K562 (cell line): ENCODE measurements around the gene INKA2. TPM values are rescaled to one million over a fixed set of nuclear protein-coding genes. Genes with fewer than 3 reads are reported as not detected.

Experiments used
- ATAC-seq: fragments of 200-7000 bp; cut with Tn5 transposase; 3 replicates; pipeline ENCODE4 v1.9.1; 2020; ENCODE audit warnings: moderate library complexity
- BruUV-seq: library from RNA; stranded (reverse); fragments of 400-500 nt; replicated peaks from 2 replicates; lab custom pipeline; 2021; lab: Mats Ljungman, UMichigan
- CTCF ChIA-PET: fragments of 300-600 bp; formaldehyde crosslinking; extraction: SDS; loops from one replicate; lab custom pipeline; 2021; ENCODE audit warnings: low intra/inter-chr PET ratio; lab: Yijun Ruan, JAX
- POLR2A ChIA-PET: fragments of 300-600, 350-650 bp; sonication (Branson Sonifier 250); formaldehyde crosslinking; extraction: SDS; loops from one replicate; lab custom pipeline; 2021; ENCODE audit warnings: antibody characterized with exemption, inconsistent platforms; lab: Yijun Ruan, JAX
- DNase-seq, 4 experiments: peaks; one replicate each; pipeline versions ENCODE4 v3.0.0 to v3.0.0-alpha.2; 2011 to 2018; ENCODE audit warnings: low spot score in 3 of 4, mixed read lengths in 3 of 4; ENCODE audit errors: extremely low read depth in 1 of 4
- FAIRE-seq: peaks from 2 replicates; lab custom pipeline; 2011; peaks lifted over from hg19 to GRCh38; lab: Jason Lieb, UNC
- H2AFZ ChIP-seq: 2 replicates; pipeline ENCODE4 v1.6.0; 2011; ENCODE audit warnings: low read depth, low read length, control low read depth, inconsistent platforms
- H3K27ac ChIP-seq: fragments of 200-600 bp; 3 replicates; pipeline ENCODE4 v1.8.0; 2011; ENCODE audit warnings: low read depth, mild to moderate bottlenecking, control low read depth, inconsistent platforms, low read length, moderate library complexity, mixed read lengths; ENCODE audit errors: extremely low read depth
- H3K27me3 ChIP-seq, 2 experiments: fragments of 300-600 bp in 1 of 2; 2 replicates in 1 of 2; 3 replicates in 1 of 2; pipeline versions ENCODE4 v1.6.0 to v1.8.0; 2011; ENCODE audit warnings: inconsistent platforms in 2 of 2, low read length in 2 of 2, mild to moderate bottlenecking in 1 of 2, mixed read lengths in 1 of 2, moderate library complexity in 1 of 2; ENCODE audit not compliant: control insufficient read depth in 2 of 2, insufficient read depth in 2 of 2
- H3K36me3 ChIP-seq: fragments of 300-600 bp; 3 replicates; pipeline ENCODE4 v1.8.0; 2011; ENCODE audit warnings: mild to moderate bottlenecking, low read length, inconsistent platforms; ENCODE audit not compliant: control insufficient read depth, insufficient read depth
- H3K4me1 ChIP-seq, 2 experiments: fragments of 200-600 bp in 1 of 2; replicated peaks in 1 of 2; 2 replicates in 1 of 2; 3 replicates in 1 of 2; pipeline versions ENCODE4 v1.5.1 to v1.8.0; 2011; ENCODE audit warnings: inconsistent platforms in 2 of 2, low read length in 2 of 2, mild to moderate bottlenecking in 1 of 2, mixed read lengths in 1 of 2, moderate library complexity in 1 of 2; ENCODE audit not compliant: control insufficient read depth in 2 of 2, insufficient read depth in 2 of 2
- H3K4me2 ChIP-seq: 2 replicates; pipeline ENCODE4 v1.6.1; 2011; ENCODE audit warnings: low read length, control low read depth, inconsistent platforms, mixed read lengths; ENCODE audit not compliant: insufficient read depth
- H3K4me3 ChIP-seq: fragments of 200-600 bp; sonication (generic), shearing (Covaris generic); 2 replicates; pipeline ENCODE4 v1.5.1; 2016; ENCODE audit warnings: control low read depth, inconsistent platforms
- H3K79me2 ChIP-seq: fragments of 200-600 bp; 3 replicates; pipeline ENCODE4 v1.8.0; 2011; ENCODE audit warnings: low read length, inconsistent platforms; ENCODE audit not compliant: control insufficient read depth, insufficient read depth
- H3K9ac ChIP-seq, 2 experiments: 2 replicates each; pipeline versions ENCODE4 v1.6.0 to v1.6.1; 2011; ENCODE audit warnings: low read depth in 2 of 2, low read length in 2 of 2, control low read depth in 1 of 2, inconsistent platforms in 1 of 2, mild to moderate bottlenecking in 1 of 2, mixed read lengths in 1 of 2; ENCODE audit not compliant: insufficient read depth in 1 of 2
- H3K9me1 ChIP-seq: one replicate; pipeline ENCODE4 v1.6.0; 2011; ENCODE audit warnings: inconsistent platforms, mild to moderate bottlenecking, low read length, moderate library complexity; ENCODE audit not compliant: control insufficient read depth, insufficient read depth
- H3K9me3 ChIP-seq: replicated peaks from 2 replicates; pipeline ENCODE4 v1.5.1; 2011; ENCODE audit warnings: low read depth, low read length, inconsistent platforms; ENCODE audit not compliant: control insufficient read depth, insufficient read depth
- H4K20me1 ChIP-seq: replicated peaks from 2 replicates; pipeline ENCODE4 v1.6.1; 2011; ENCODE audit warnings: low read length, inconsistent platforms, mixed read lengths; ENCODE audit not compliant: control insufficient read depth, insufficient read depth
- BCL6 ChIP-seq: fragments of 250-450 bp; sonication (Bioruptor Pico); IDR thresholded peaks from 2 replicates; pipeline ENCODE4 v1.4.0; 2020
- DPF2 ChIP-seq: fragments of 450-650 bp; IDR thresholded peaks from 2 replicates; pipeline ENCODE4 v1.6.1; 2016
- FOXJ2 ChIP-seq: fragments of 200-800 bp; sonication (Bioruptor generic); IDR thresholded peaks from 2 replicates; pipeline ENCODE4 v1.6.1; 2016; ENCODE audit warnings: missing genetic modification characterization, missing compliant biosample characterization
- ZKSCAN8 ChIP-seq: fragments of 200-800 bp; sonication (Bioruptor generic); IDR thresholded peaks from 2 replicates; pipeline ENCODE4 v1.6.1; 2016; ENCODE audit warnings: missing genetic modification characterization, missing compliant biosample characterization
- ZNF134 ChIP-seq: fragments of 250-450 bp; sonication (Bioruptor Pico); conservative IDR thresholded peaks from 2 replicates; pipeline ENCODE4 v1.4.0; 2020
- ZNF311 ChIP-seq: fragments of 250-450 bp; sonication (Bioruptor Pico); IDR thresholded peaks from 2 replicates; pipeline ENCODE4 v1.4.0; 2020; ENCODE audit warnings: mild to moderate bottlenecking, moderate library complexity
- WGBS: fragments of 100-300 bp; shearing (Covaris generic); methylation state at CpG from one replicate; pipeline ENCODE4 v1.1.6; 2016; ENCODE audit warnings: low coverage, mixed read lengths; ENCODE audit not compliant: insufficient coverage; ENCODE audit errors: missing lambda C conversion rate; 5-methylcytosine and 5-hydroxymethylcytosine counted together
- in situ Hi-C: fragments of 300-500 bp; cut with MboI; formaldehyde crosslinking; loops from 4 replicates; pipeline ENCODE4 v1.15.0; 2018; ENCODE audit warnings: inconsistent platforms, mixed read lengths
- intact Hi-C: fragments of 100-400 bp; cut with micrococcal nuclease; formaldehyde crosslinking; loops from 2 replicates; pipeline ENCODE4 v1.14.2; 2022
- polyA plus RNA-seq, 8 experiments: library from polyadenylated mRNA; depleted of rRNA in 4 of 8; stranded (reverse) in 5 of 8; unstranded in 3 of 8; fragments of >200 nt; fragmentation: Nextera tagmentation in 2 of 8; fragmentation: Illumina TruSeq in 1 of 8; extraction: Ambion mirVana in 2 of 8; extraction: Trizol in 1 of 8; gene quantifications; 2 replicates each; pipeline versions ENCODE4 v1.2.1 to v1.2.3, GENCODE V29; 2011 to 2014; ENCODE audit warnings: inconsistent platforms in 1 of 8, missing spikeins in 1 of 8
- total RNA-seq, 7 experiments: library from RNA; depleted of rRNA in 6 of 7; stranded (reverse); fragments of >200 nt in 6 of 7; fragmentation: Illumina TruSeq in 2 of 7; extraction: Trizol in 2 of 7; gene quantifications; 2 replicates each; pipeline versions ENCODE4 v1.2.1 to v1.2.3, GENCODE V29; 2011 to 2021; ENCODE audit warnings: low replicate concordance in 1 of 7
- TF ChIP-seq, protein P1 (sequence below): fragments of 250-450 bp; sonication (Bioruptor Pico); IDR thresholded peaks from 2 replicates; pipeline ENCODE4 v1.5.0; 2020; ENCODE audit warnings: mild to moderate bottlenecking, borderline replicate concordance

INKA2 gene
- total and polyA plus RNA-seq, 9 of the 15 experiments (the other 6 are each of a cell fraction or from before 2014, with no cell fraction given) = 0.04 to 1.4 (median 0.26) TPM; not detected in 1

DNA sequence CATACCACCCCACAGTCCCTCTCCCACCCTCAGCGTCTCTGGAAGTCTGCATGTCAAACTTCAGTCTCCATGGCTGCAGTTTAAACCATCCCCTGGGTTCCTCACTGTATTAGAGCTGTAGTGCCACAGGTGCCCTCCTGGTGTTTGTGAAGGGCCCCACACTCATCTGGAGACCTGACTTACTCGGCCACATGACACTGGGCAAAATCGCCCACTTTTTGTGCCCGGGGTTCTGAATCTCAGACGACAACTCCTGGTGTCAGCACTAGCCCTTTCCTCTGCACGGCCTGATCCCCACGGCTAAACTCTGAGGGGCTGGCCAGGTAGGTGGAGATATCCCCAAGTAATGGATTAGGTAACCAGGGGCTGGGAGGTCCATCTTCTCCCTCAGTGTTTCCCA, 6.5 kb downstream of the INKA2 start:
- H3K4me2 ChIP-seq = no peak overlapping the region
- DNase-seq = no peak
- intact Hi-C loops = no loop called here
- H3K9me3 ChIP-seq = no peaks in the 10 kb centered on the region
- no peaks in the 10 kb centered on the region for H3K79me2 ChIP-seq
- no peak overlapping the region for H2AFZ ChIP-seq
- H3K27me3 ChIP-seq = peaks cover 39 to 69% of the 10 kb centered on the region in 2 experiments
- peaks cover 2% of the 10 kb centered on the region for H3K9me1 ChIP-seq
- POLR2A ChIA-PET = no interaction called here
- no peak overlapping the region for H3K4me3 ChIP-seq
- no peak for FAIRE-seq
- TF ChIP-seq DPF2 = no peak
- 0 out of 2 replicates have a peak, but pooled peaks have one; percentile 3 for TF ChIP-seq ZKSCAN8 (CRISPR knock-in tag)
- TF ChIP-seq, all 486 proteins: peak for 1
- H4K20me1 ChIP-seq = no peaks in the 10 kb centered on the region; the same call in none of the 2 replicates
- no peak overlapping the region for H3K9ac ChIP-seq
- H3K27ac ChIP-seq = no peak overlapping the region
- CTCF ChIA-PET = no interaction called here
- ATAC-seq = no peak
- in situ Hi-C loops = no loop called here
- H3K36me3 ChIP-seq = no peaks in the 10 kb centered on the region
- 10% methylated on average over 7 of the region's 7 CpGs for WGBS
- H3K4me1 ChIP-seq = peaks cover 4 to 11% of the 10 kb centered on the region in 2 experiments
- no TSS peak for BruUV-seq

GRCh38 chr1:111731956-111732355, 7.2 kb downstream of the INKA2 start:
- in situ Hi-C loops = no loop called here
- Histone ChIP-seq H4K20me1 (no peaks in the 10 kb centered on the region; the same call in 1 of the 2 replicates), H3K9me1 (peaks cover 2% of the 10 kb centered on the region), H3K4me3 (no peak overlapping the region), H3K27ac (no peak overlapping the region), H3K9ac (no peak overlapping the region), H3K9me3 (no peaks in the 10 kb centered on the region), H2AFZ (no peak overlapping the region), H3K79me2 (no peaks in the 10 kb centered on the region), H3K4me2 (no peak overlapping the region), H3K36me3 (no peaks in the 10 kb centered on the region), H3K27me3 (peaks cover 32 to 68% of the 10 kb centered on the region in 2 experiments), H3K4me1 (peaks cover 4 to 11% of the 10 kb centered on the region in 2 experiments)
- no TSS peak for BruUV-seq
- FAIRE-seq (no peak), DNase-seq (no peak), ATAC-seq (no peak)
- no peak for TF ChIP-seq ZNF134
- TF ChIP-seq, protein P1, sequence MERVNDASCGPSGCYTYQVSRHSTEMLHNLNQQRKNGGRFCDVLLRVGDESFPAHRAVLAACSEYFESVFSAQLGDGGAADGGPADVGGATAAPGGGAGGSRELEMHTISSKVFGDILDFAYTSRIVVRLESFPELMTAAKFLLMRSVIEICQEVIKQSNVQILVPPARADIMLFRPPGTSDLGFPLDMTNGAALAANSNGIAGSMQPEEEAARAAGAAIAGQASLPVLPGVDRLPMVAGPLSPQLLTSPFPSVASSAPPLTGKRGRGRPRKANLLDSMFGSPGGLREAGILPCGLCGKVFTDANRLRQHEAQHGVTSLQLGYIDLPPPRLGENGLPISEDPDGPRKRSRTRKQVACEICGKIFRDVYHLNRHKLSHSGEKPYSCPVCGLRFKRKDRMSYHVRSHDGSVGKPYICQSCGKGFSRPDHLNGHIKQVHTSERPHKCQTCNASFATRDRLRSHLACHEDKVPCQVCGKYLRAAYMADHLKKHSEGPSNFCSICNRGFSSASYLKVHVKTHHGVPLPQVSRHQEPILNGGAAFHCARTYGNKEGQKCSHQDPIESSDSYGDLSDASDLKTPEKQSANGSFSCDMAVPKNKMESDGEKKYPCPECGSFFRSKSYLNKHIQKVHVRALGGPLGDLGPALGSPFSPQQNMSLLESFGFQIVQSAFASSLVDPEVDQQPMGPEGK (CRISPR knock-in tag) = no peak
- no peak for TF ChIP-seq FOXJ2
- no peak for TF ChIP-seq ZNF311
- no peak for TF ChIP-seq BCL6
- CTCF ChIA-PET = no interaction called here
- WGBS = 7% methylated on average over 4 of the region's 6 CpGs
- POLR2A ChIA-PET = no interaction called here
- intact Hi-C loops = no loop called here
